Hindlimb muscle (tissue), 1 donor: ENCODE results near the gene TAP1. TPM values are rescaled to one million over a fixed set of nuclear protein-coding genes. Genes with fewer than 3 reads are reported as not detected.

Experiments
- DNase-seq: peaks from one replicate; pipeline ENCODE4 v3.0.0-alpha.2; 2013
- polyA plus RNA-seq: library from polyadenylated mRNA; unstranded; fragments of 120-200 nt; gene quantifications from one replicate; pipeline ENCODE4 v1.2.1, GENCODE V29; 2013; ENCODE audit not compliant: insufficient read length

Gene TAP1
- polyA plus RNA-seq, 1 donor = 8.6 TPM

- DNase-seq = no peak
Measured at GRCh38 chr6:32862725-32863124, 9.2 kb upstream of the TAP1 start.

DNA sequence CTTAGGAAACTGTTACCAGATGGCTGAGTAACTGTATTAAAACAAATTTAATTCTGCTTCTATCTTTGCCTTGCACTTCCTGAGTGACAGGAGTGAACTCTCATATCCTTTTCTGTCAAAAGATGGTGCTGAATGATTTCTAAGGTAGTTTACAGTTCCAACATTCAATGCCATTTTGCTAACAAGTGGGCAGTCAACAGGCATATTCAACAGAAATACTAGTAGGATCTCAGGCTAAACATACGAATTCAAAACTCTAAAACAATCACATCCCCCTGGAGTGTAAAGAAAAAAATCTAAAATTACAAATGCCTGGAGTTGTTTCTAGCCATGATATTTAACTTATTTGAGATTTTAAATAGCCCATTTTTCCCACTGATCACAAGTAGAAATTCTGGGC lies 7.2 kb upstream of the TAP1 start:
- DNase-seq = no peak

- DNase-seq = no peak
Measured at GRCh38 chr6:32858194-32858593, 4.7 kb upstream of the TAP1 start.

GRCh38 chr6:32857156-32857891 lies 3.8 kb upstream of the TAP1 start:
- DNase-seq = no peak

DNA sequence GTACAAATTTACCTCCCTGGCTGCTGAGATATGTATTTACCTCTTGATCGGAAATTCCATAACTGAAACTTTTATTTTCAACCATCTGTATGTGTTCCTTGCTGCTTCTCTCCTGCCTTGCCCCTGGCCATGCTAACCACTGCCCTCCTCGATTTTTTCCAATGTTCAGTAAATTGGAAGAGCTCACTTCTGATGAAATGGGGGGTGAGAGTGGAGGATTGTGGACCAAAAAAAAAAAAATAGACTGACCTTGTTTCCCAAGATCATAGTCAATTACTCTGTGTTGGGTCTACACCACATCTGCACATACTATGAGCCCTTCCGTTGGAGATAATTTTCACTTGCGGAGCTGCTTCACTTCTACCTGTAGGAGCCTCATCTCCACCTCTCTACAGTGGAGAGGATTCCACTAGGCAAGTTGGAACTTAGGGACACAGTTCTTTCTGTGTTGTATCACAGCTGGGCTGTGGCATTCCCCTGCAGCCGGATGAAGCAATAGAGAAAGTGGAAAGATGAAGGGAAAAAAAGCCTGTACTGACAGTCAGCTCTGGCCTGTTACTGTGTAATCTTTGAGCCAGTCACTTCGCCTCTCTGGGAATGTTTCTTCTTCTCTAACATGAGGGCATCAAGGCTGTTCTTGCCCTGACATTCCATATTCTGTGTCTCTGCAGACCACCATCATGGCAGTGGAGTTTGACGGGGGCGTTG lies 2.1 kb upstream of the TAP1 start:
- DNase-seq = no peak

DNA sequence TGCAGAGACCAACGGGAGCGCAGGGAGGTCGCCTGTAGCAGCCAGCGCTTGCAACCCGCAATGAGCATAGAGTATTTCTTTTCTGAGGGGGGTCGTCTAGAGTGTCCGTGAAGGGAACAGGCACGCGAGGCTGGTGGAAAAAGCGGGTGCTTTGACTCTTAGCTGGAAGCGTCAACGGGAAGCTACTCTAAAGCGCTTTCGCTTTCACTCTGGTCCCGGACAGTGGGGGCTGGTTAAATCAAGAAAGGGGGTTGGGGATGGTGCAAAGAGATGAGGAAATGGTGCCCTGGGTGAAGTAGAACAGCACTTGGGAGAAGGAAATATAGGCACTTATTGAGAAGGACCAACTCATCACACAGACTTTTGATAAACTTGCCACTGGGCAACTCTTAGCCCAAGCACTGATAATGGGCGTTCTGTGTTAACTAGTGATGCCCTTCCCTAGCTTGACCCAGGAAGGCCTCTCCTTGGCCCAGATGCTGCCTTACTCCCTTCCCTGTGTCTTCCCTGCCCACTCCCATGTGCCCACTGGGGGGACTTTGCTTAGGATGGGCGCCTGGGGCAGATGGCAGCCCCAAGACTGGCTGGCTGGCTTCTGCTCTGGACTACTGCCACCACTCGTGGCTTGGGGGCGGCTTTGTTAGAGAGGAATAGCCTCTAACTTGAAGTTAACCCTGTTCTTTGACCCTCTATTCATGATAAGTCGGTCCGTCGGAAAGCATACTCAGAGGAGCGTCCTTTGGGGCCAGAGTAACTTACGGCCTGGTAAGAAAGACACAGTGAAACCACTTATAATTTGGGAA lies 1.1 kb upstream of the TAP1 start:
- peak; percentile 54 for DNase-seq

GRCh38 chr6:32852844-32853540 lies 512 bp downstream of the TAP1 start:
- DNase-seq = peak; percentile 32

- DNase-seq = no peak
Measured at GRCh38 chr6:32852018-32852843, 1.3 kb downstream of the TAP1 start.

DNA sequence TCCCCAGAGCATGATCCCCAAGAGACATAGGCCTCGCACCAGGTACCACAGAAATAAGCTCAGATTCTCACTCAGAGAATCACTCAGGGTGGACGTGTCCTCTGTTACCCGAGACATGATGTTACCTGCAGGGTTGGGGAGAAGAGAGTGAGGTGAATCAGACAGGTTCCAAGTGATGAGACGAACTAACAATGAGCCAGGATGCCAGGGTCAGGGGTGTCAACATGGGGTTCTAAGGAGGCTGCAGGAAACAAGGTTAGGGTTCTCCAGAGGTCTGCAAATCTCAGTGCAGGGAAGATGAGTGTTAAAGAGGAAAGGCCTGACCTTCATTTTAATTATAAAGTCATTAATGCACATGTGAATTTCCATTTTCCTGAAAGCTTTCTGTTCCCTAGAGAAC lies 2.5 kb downstream of the TAP1 start:
- no peak for DNase-seq

DNA sequence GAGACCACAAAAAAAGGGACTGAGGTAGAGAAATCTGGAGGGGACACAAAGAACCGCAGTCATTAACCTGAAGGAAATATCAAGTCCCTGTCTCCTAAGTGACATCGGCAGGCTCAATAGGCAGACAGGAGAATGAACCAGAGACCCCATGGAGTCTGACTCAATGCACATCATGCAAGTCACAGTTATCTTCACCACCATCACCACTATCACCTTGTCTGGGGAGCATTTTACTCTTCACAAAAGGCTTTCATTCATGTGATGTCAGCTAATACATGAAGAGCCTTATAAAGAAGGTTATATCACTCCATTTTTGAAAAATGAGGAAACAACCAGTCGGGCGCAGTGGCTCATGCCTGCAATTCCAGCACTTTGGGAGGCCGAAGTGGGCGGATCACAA lies 4.4 kb downstream of the TAP1 start:
- DNase-seq = no peak

DNA sequence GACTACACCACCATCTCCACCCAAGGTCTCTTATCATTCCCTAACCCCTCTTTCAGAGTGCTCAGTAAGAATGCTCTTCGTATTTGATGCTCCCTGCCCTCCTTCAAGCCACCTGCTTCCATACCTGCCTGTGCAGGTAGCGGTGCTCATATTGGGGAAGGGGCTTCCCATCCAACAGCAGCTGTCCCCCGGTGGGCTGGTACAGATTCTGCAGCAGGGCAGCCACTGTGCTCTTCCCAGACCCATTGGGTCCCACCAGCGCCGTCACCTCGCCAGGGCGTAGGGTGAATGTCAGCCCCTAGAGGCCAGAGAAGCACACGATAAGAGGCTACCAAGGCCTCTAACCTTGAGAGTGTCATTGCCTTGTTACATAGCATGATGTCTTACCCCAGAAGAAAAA lies 5.7 kb downstream of the TAP1 start:
- no peak for DNase-seq

DNA sequence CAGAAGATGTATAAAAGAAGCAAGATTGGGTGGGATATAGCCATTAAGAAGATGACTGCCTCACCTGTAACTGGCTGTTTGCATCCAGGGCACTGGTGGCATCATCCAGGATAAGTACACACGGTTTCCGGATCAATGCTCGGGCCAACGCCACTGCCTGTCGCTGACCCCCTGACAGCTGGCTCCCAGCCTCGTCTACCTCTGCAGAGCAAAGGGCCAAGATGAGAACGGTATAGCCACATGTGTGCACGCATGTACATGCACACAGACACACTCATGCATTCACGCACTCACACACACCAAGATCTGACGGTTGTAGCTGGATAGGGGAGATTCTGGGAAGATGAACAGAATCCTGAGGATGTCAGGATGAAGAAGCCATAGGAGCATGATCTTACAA lies 6.5 kb downstream of the TAP1 start:
- DNase-seq = no peak

GRCh38 chr6:32845384-32845884 lies 8.1 kb downstream of the TAP1 start:
- DNase-seq = no peak

- no peak for DNase-seq
Measured at GRCh38 chr6:32844839-32845383, 8.6 kb downstream of the TAP1 start.

DNA sequence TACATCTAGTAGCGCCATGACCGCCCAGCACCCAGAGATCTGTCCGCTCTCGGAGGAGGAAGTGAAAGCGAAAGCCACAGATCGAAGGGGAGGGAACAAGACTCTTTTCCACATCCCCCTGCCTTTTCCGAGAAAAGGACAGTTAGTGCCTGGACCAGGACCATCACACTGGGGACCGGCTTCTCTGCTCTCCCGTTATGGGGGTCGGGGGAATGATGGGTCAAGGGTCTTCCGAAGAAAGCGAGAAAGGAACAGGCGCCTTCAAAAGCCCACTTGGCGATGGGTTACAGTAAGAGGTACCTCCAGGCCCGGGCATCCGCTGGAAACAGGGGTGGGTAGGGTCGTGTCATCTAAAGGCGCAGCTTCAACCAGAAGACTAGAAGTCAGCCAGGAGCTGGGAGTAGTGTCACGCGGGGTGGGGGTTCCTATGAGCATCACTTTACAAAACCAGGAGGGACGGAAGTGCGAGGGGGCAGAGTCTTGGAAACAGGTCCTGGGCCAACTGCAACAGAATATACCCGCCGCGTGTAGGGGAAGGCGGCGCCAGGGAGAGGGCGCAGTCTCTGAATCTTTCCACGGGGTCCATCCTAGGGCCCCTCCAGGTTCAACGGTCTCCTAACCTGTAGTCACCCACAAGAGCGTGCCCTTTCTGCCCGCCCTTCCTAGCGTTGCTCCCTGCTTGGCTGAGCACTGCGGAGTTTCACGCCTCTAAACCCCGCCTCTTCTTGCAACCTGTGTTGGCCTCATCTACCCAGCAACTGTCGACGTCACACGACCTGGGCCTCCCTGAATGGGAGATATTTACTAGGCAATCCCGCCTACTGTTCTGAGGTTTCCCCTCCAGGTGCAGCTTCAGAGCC lies 9.3 kb downstream of the TAP1 start, which contains the start of gene PSMB8:
TSS of gene PSMB8 (minus strand) at position 69 of the 860 bp plus-strand sequence. CDS start at position 18, 51 bp downstream.
- DNase-seq = peak; percentile 94

GRCh38 chr6:32843331-32843978 lies 10.0 kb downstream of the TAP1 start:
- peak; percentile 17 for DNase-seq

- no peak for DNase-seq
Measured at GRCh38 chr6:32842690-32843089, 10.8 kb downstream of the TAP1 start.

DNA sequence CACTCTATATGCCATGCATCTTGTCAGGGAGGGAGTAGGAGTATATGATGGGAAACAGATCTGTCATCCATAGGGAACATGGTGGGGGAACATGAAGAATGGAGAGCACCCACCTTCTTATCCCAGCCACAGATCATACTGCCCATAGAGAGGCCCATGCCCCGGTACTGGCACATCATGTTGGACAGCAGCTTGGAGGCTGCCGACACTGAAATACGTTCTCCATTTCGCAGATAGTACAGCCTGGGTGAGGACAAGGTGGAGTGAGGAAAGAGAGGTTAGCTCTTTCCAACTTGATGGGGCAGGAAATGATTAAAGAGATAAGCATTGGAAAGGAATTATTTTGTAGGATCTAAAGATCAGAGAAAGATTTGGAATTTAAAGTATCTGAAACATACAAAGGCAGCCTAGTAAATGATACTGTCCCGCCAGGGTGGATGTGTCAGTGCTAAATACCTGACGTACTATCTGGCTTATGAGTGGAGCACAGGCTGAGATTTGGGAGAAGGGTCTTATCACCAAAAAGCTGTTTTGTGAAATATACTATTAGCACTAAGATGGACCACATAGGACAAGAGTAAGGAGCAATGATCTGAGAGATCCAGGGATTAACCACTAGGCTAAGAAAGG lies 11.4 kb downstream of the TAP1 start:
- no peak for DNase-seq

GRCh38 chr6:32840604-32841246 lies 12.8 kb downstream of the TAP1 start:
- no peak for DNase-seq
